Kidney tubule cell (primary cell): ENCODE results near the gene MYL5.
"Not testable (repeated sequence)": the region's sequence is repeated elsewhere in the genome, so short reads cannot be mapped to it uniquely, and the experiment has no call there.

ENCODE experiments used
- DNase-seq: peaks from one replicate; pipeline ENCODE4 v3.0.0-alpha.2; 2018; ENCODE audit warnings: low spot score

The MYL5 gene

DNA sequence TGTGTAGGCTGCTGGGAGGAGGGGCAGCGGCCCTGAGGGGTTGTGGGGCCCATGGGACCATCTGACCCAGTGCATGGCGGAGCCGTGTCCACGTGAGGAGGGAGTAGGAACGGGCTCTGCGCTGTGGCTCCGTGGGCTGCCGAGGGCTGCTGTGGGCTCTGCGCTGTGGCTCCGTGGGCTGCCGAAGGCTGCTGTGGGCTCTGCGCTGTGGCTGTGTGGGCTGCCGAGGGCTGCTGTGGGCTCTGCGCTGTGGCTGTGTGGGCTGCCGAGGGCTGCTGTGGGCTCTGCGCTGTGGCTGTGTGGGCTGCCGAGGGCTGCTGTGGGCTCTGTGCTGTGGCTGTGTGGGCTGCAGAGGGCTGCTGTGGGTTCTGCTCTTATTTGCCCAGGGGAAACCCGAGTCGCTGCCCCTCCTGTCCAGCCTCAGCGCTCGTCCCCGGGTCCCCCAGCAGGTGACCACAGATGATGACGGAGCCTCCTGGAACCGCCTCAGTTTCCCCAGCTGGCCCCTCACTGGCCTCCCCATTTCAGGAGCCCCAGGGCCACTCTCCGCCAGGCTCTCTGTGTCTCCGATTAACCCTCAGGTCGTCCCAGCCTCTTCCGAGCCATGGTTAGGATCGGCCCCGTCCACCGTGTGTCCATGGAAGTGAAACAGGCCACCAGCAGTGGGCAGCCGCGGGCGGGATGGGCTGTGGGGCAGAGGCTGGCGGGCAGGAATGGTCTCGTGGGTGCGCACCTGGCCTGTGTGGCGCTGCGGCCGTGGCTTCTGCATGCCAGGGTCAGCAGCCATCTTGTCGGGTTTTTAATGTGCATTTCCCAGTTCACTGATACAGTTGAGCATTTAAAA, 51.3 kb downstream of the MYL5 start:
- no peak for DNase-seq

DNA sequence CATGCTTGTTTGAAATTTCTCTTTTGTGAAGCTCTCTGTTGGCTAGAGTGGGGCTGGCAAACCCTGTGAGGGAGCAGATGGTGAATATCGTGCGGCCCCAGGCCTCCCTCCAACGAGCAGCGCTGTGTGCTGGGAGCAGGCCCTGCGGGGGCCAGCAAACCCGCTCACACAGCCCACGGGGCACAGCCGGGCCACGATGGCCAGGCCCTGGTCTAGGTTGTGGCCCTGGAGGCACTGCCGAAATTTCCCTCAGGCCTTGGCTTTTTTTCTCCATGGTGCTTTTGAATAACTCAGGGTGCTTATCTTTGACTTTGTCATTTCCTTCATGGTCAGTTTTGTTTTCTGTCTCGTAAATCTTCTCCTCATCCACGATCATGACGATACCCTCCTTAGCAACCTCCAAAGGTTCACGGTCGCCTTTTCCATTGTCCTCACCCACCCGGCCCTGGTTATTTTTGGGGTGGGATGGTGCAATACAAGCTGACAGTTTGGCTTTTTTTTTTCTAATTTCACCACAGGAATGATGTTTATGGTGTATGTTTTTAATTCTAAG, 52.0 kb downstream of the MYL5 start:
- no peak for DNase-seq

DNA sequence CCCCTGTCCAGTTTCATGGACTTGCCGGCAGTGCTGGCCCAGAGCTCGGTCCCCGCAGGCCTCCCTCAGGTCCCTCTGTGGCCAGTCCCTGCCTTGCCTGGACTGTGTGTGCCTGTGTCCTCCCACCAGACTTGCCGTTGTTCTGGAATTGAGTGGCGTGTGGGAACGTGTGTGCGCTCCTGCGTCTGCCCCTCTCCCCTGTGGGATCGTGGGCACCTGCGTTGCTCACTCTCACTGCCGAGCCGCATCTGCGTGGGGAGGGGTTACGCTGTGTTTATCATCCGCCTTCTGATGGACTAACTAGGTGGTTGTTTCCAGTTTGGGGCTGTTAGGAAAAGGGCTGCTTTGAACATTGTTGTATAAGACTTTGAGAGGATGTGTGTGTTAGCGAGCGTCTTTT, 52.5 kb downstream of the MYL5 start:
- DNase-seq, result no peak

DNA sequence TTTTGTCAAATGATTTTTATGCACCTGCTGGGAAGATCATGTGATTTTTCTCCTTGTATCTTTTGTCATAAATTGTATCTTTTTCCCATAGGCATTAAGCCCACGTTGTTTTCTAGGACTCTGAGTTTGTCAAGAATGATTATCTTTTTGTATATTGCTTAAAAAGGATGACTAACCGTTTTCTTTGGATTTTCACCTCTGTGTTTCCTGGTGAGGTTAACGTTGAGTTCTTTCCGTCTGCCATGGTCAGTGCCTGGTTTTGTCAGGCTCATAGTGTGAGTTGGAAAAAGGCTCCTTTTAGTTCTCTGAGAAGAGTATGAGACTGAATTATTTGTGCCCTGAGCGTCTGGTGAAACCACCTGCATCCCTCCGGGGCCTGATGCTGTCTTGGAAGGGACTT, 53.2 kb downstream of the MYL5 start:
- DNase-seq, result peak; percentile 42

DNA sequence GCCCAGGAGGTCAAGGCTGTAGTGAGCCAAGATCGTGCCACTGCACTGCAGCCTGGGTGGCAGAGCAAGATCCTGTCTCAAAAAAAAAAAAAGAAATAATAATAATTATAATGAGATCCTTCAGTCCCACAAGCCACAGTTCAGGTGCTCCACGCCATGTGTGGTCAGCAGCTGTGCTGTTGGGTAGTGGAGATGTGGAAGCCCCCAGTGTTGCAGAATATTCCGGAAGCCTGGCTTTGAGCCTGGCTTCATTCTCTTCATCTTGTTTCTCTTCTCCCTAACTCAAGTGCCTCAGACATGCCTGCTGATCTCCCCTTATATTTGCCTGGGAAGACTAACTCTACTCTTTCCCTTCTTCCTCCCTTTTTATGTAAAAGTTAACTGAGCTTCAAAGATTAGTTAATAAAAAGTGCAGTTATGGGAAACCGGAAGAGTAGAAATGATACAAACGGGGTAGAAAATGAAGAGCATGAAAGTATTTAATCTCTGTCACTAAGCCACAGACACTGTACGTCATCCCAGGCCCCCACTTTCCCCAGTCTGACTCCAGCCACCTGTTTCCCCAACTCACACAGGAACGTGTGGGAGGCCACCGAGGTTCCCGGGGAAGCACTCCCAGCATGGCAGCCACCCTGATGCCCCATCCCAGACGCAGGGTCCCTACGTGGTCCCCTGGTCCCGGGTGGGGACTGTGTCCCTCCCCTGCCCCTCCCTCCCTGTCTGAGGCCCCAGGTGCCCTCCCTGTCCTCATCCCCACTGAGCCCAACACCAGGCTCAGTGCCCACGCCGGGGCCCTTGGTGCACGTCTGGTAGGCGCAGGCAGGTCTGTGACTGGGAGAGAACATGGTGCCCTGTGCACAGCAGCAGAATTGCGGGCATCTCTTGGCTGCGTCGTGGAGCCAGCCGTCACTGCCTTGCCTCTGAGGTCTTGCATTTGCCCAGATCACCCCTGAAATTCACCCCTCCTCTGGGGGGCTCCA, 55.3 kb downstream of the MYL5 start:
- DNase-seq, result no peak

DNA sequence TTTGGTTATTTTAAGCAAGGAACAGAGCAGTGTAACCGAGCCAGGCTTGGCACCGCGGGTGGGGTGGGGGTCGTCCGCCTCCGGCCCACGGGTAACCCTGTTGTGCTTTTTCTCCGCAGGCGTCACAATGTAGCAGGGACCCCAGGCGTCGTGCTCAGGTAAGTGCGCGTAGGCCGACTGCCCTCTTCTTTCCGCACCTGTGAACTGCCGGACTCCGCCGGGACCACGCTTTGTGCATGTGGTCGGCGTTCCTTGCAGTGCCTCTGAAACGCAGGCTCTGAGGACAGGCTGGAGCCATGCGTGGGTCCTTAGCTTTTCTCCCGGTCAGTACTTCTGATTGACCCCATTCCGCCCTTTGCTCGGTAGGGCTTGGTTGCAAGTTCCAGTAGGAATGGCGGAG, 56.2 kb downstream of the MYL5 start:
- DNase-seq, result no peak

DNA sequence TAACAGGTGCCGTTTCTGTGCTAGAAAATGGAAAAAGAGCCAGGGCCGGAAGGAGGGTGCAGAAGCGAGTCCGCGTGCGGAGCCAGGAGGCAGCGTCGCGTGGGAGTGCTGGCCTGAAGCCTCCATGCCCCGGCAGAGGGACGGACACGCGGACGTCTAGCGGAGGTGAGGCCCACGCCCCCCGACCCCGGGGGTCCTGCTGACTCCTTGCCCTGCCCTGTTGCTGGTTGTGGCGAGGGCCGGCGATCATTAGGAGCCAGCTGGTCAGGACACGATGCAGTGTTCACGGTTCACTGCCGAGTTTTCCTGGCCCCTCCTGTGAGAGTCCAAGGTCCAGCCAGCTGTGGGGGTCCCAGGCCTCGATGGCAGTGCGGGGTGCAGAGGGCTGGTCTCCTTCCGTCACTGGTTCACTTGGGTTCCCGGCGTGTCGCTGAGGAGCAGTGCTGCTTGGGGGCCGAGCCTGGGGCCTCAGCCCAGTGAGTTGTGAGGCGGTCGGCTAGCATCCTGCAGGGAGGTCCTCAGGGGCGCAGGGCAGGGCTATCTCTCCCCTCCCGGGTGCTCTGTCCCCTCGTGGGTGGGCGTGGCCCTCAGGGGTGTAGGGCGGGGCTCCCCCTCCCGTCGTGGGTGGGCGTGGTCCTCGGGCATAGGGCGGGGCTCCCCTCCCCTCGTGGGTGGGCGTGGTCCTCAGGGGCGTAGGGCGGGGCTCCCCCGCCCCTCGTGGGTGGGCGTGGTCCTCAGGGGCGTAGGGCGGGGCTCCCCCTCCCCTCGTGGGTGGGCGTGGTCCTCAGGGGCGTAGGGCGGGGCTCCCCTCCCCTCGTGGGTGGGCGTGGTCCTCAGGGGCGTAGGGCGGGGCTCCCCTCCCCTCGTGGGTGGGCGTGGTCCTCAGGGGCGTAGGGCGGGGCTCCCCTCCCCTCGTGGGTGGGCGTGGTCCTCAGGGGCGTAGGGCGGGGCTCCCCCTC, 56.9 kb downstream of the MYL5 start:
- not testable (repeated sequence) for DNase-seq
